Liver (tissue), 9 donors: ENCODE results near the gene OPN4. TPM values are rescaled to one million over a fixed set of nuclear protein-coding genes. Genes with fewer than 3 reads are reported as not detected.

ENCODE experiments used
- DNase-seq: peaks from one replicate; pipeline ENCODE4 v3.0.0-alpha.2; 2017; ENCODE audit warnings: low spot score
- H3K27ac ChIP-seq, 2 donors: one replicate each; pipeline ENCODE4 v1.7.0; 2013; ENCODE audit warnings: inconsistent platforms in 2 of 2, low read length in 2 of 2, control low read depth in 1 of 2, low read depth in 1 of 2, mild to moderate bottlenecking in 1 of 2
- H3K27me3 ChIP-seq, 4 donors: one replicate each; pipeline versions ENCODE4 v1.6.1 to v1.7.0; 2013; ENCODE audit warnings: low read length in 3 of 4, inconsistent platforms in 1 of 4, mild to moderate bottlenecking in 1 of 4, moderate library complexity in 1 of 4; ENCODE audit not compliant: control insufficient read depth in 4 of 4, insufficient read depth in 4 of 4
- H3K36me3 ChIP-seq, 4 donors: one replicate each; pipeline versions ENCODE4 v1.6.1 to v1.7.0; 2013; ENCODE audit warnings: low read length in 3 of 4, mild to moderate bottlenecking in 3 of 4, low read depth in 1 of 4, moderate library complexity in 1 of 4; ENCODE audit not compliant: control insufficient read depth in 4 of 4, insufficient read depth in 3 of 4
- H3K4me1 ChIP-seq, 4 donors: one replicate each; pipeline versions ENCODE4 v1.6.1 to v1.7.0; 2013; ENCODE audit warnings: low read length in 3 of 4, mild to moderate bottlenecking in 3 of 4, moderate library complexity in 1 of 4; ENCODE audit not compliant: control insufficient read depth in 4 of 4, insufficient read depth in 4 of 4
- H3K4me3 ChIP-seq, 3 donors: one replicate each; pipeline versions ENCODE4 v1.6.1 to v1.7.0; 2013; ENCODE audit warnings: low read length in 3 of 3, control low read depth in 1 of 3, low read depth in 1 of 3, mild to moderate bottlenecking in 1 of 3
- H3K9ac ChIP-seq, 2 donors: one replicate each; pipeline ENCODE4 v1.7.0; 2013; ENCODE audit warnings: low read length in 2 of 2, mild to moderate bottlenecking in 2 of 2, moderate library complexity in 2 of 2, control low read depth in 1 of 2, low read depth in 1 of 2
- H3K9me3 ChIP-seq, 4 donors: one replicate each; pipeline versions ENCODE4 v1.6.1 to v1.7.0; 2013; ENCODE audit warnings: low read length in 3 of 4; ENCODE audit not compliant: control insufficient read depth in 4 of 4
- ATF3 ChIP-seq: IDR thresholded peaks from 2 replicates; pipeline ENCODE4 v1.6.1; 2016; ENCODE audit warnings: antibody characterized with exemption
- CTCF ChIP-seq: fragments of 150-350 bp; IDR thresholded peaks from 2 replicates; pipeline ENCODE4 v1.5.1; 2017; ENCODE audit warnings: improper control_type of control experiment, low read depth, low read length; ENCODE audit not compliant: missing input control
- EGR1 ChIP-seq, 2 donors: IDR thresholded peaks; 2 replicates each; pipeline ENCODE4 v1.6.1; 2016 to 2018; ENCODE audit warnings: antibody characterized with exemption in 2 of 2, low read depth in 2 of 2
- FOXA1 ChIP-seq: IDR thresholded peaks from 2 replicates; pipeline ENCODE4 v1.6.1; 2016; ENCODE audit warnings: antibody characterized with exemption
- FOXA2 ChIP-seq: IDR thresholded peaks from 2 replicates; pipeline ENCODE4 v1.6.1; 2016; ENCODE audit warnings: antibody characterized with exemption
- GABPA ChIP-seq, 2 donors: IDR thresholded peaks in 1 of 2; conservative IDR thresholded peaks in 1 of 2; 2 replicates each; pipeline ENCODE4 v1.6.1; 2016; ENCODE audit warnings: antibody characterized with exemption in 2 of 2, mild to moderate bottlenecking in 1 of 2, moderate library complexity in 1 of 2
- HNF4A ChIP-seq, 2 donors: conservative IDR thresholded peaks; 2 replicates each; pipeline ENCODE4 v1.6.1; 2016; ENCODE audit warnings: antibody characterized with exemption in 2 of 2, mild to moderate bottlenecking in 2 of 2
- HNF4G ChIP-seq: IDR thresholded peaks from 2 replicates; pipeline ENCODE4 v1.6.1; 2016; ENCODE audit warnings: antibody characterized with exemption
- JUND ChIP-seq, 2 donors: IDR thresholded peaks; 2 replicates each; pipeline ENCODE4 v1.6.1; 2016; ENCODE audit warnings: antibody characterized with exemption in 2 of 2
- NR2F2 ChIP-seq: IDR thresholded peaks from 2 replicates; pipeline ENCODE4 v1.6.1; 2016; ENCODE audit warnings: antibody characterized with exemption
- RAD21 ChIP-seq, 2 donors: IDR thresholded peaks; 2 replicates each; pipeline ENCODE4 v1.6.1; 2016; ENCODE audit warnings: antibody characterized with exemption in 2 of 2, mild to moderate bottlenecking in 2 of 2
- REST ChIP-seq: IDR thresholded peaks from 2 replicates; pipeline ENCODE4 v1.6.1; 2016; ENCODE audit warnings: antibody characterized with exemption, mild to moderate bottlenecking
- RXRA ChIP-seq, 2 donors: IDR thresholded peaks; 2 replicates each; pipeline ENCODE4 v1.6.1; 2017 to 2018; ENCODE audit warnings: antibody characterized with exemption in 2 of 2, mild to moderate bottlenecking in 1 of 2
- SP1 ChIP-seq: IDR thresholded peaks from 2 replicates; pipeline ENCODE4 v1.6.1; 2018; ENCODE audit warnings: antibody characterized with exemption, mild to moderate bottlenecking
- TAF1 ChIP-seq: conservative IDR thresholded peaks from 2 replicates; pipeline ENCODE4 v1.6.1; 2016; ENCODE audit warnings: antibody characterized with exemption, mild to moderate bottlenecking
- YY1 ChIP-seq: IDR thresholded peaks from 2 replicates; pipeline ENCODE4 v1.6.1; 2016; ENCODE audit warnings: antibody characterized with exemption, mild to moderate bottlenecking
- WGBS: extraction: QIAGEN DNeasy Blood & Tissue Kit; methylation state at CpG from one replicate; pipeline ENCODE4 v1.1.7; 2013; 5-methylcytosine and 5-hydroxymethylcytosine counted together
- polyA plus RNA-seq, 2 donors: library from polyadenylated mRNA; stranded (reverse) in 1 of 2; unstranded in 1 of 2; fragments of 200-250 nt in 1 of 2; fragments of >200 nt in 1 of 2; fragmentation: Nextera tagmentation in 1 of 2; extraction: Ambion mirVana in 1 of 2; gene quantifications; one replicate each; pipeline versions ENCODE4 v1.2.1 to v1.2.3, GENCODE V29; 2013 to 2015
- total RNA-seq, 2 donors: library from RNA; depleted of rRNA; stranded (reverse); fragments of >200 nt; gene quantifications; one replicate each; pipeline ENCODE4 v1.2.3, GENCODE V29; 2014
- TF ChIP-seq, protein P1 (sequence below): IDR thresholded peaks from 2 replicates; pipeline ENCODE4 v1.6.1; 2016; ENCODE audit warnings: antibody characterized with exemption
- TF ChIP-seq, protein P2 (sequence below): IDR thresholded peaks from 2 replicates; pipeline ENCODE4 v1.6.1; 2016; ENCODE audit warnings: antibody characterized with exemption
- donor health status: healthy.
- donor health status: healthy.
- donor health status: healthy.
- donor health status: healthy.
- donor health status: healthy.

OPN4 gene
- total and polyA plus RNA-seq, 4 donors, result not detected

GRCh38 chr10:86700851-86701617, 46.7 kb downstream of the OPN4 start:
- Histone ChIP-seq H3K4me3 (no peak overlapping the region), H3K27ac (no peak overlapping the region), H3K9me3 (no peaks in the 10 kb centered on the region), H3K36me3 (no peaks in the 10 kb centered on the region), H3K9ac (no peak overlapping the region), H3K27me3 (no peaks in the 10 kb centered on the region), H3K4me1 (no peaks in the 10 kb centered on the region)
- no peak for TF ChIP-seq TAF1
- no peak for TF ChIP-seq SP1
- no peak for TF ChIP-seq RXRA (IDR thresholded peaks at IDR 0.05)
- TF ChIP-seq, protein P1, sequence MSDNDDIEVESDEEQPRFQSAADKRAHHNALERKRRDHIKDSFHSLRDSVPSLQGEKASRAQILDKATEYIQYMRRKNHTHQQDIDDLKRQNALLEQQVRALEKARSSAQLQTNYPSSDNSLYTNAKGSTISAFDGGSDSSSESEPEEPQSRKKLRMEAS, result no peak
- no peak for TF ChIP-seq RAD21 (IDR thresholded peaks at IDR 0.05)
- TF ChIP-seq FOXA2, result no peak
- TF ChIP-seq REST, result no peak
- TF ChIP-seq, protein P2, sequence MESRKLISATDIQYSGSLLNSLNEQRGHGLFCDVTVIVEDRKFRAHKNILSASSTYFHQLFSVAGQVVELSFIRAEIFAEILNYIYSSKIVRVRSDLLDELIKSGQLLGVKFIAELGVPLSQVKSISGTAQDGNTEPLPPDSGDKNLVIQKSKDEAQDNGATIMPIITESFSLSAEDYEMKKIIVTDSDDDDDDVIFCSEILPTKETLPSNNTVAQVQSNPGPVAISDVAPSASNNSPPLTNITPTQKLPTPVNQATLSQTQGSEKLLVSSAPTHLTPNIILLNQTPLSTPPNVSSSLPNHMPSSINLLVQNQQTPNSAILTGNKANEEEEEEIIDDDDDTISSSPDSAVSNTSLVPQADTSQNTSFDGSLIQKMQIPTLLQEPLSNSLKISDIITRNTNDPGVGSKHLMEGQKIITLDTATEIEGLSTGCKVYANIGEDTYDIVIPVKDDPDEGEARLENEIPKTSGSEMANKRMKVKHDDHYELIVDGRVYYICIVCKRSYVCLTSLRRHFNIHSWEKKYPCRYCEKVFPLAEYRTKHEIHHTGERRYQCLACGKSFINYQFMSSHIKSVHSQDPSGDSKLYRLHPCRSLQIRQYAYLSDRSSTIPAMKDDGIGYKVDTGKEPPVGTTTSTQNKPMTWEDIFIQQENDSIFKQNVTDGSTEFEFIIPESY, result no peak
- TF ChIP-seq ATF3, result no peak
- WGBS, result 97% methylated on average over 12 of the region's 12 CpGs
- no peak for DNase-seq

DNA sequence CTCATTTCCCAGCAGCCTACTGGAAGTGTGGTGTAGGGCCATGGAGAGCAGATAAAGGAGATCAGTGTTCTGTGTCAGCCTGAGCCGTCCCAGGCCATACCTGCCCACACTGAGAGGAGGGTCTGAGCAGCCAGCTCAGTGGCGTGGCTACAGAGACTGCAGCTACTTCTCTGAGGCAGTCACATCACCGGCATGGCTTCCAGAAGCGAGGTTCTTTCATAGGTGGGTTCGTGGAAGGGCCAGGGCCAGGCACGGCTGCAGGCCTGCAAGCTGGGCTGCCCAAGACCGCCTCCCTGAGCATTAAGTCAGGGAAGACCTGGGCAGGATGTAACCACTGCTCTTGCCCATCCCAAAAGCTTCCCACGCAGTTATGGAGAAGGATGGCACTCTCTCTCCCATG, 48.8 kb downstream of the OPN4 start:
- DNase-seq, result no peak
- no peaks in the 10 kb centered on the region for H3K9me3 ChIP-seq
- 97% methylated on average over 8 of the region's 8 CpGs for WGBS
- TF ChIP-seq, protein P1, result no peak
- no peak for TF ChIP-seq RAD21 (IDR thresholded peaks at IDR 0.05)
- TF ChIP-seq NR2F2, result no peak
- TF ChIP-seq, protein P2, result no peak
- no peak for TF ChIP-seq SP1
- no peak for TF ChIP-seq REST
- TF ChIP-seq HNF4G, result no peak
- no peak for TF ChIP-seq GABPA (IDR thresholded peaks at IDR 0.05 in 1 of 2, conservative IDR thresholded peaks at IDR 0.05 in 1 of 2)
- TF ChIP-seq FOXA2, result no peak
- no peak for TF ChIP-seq EGR1 (IDR thresholded peaks at IDR 0.05; ENCODE audit: low read depth in 2 of 2)
- no peak for TF ChIP-seq CTCF
- TF ChIP-seq JUND (IDR thresholded peaks at IDR 0.05), result no peak
- TF ChIP-seq FOXA1, result no peak
- no peak for TF ChIP-seq YY1
- TF ChIP-seq HNF4A (conservative IDR thresholded peaks at IDR 0.05), result no peak

More for the DNA sequence above, 48.8 kb downstream of the OPN4 start:
- Histone ChIP-seq H3K4me1 (no peaks in the 10 kb centered on the region), H3K9ac (no peak overlapping the region), H3K4me3 (no peak overlapping the region), H3K27me3 (no peaks in the 10 kb centered on the region), H3K36me3 (no peaks in the 10 kb centered on the region), H3K27ac (no peak overlapping the region)
